ENCODE measurements around the gene KRT222. TPM values are rescaled to one million over a fixed set of nuclear protein-coding genes. Genes with fewer than 3 reads are reported as not detected.
A peak's percentile ranks its signal among the peaks of the same experiment; 100 is the strongest.

KRT222 gene
- total and polyA plus RNA-seq, 2 donors = 0.65 to 1.1 TPM

- H3K4me3 ChIP-seq (ENCODE audit: low read depth, low read length) = no peak overlapping the region
- H3K4me1 ChIP-seq (ENCODE audit: insufficient read depth) = no peaks in the 10 kb centered on the region
- no peak overlapping the region for H3K27ac ChIP-seq (ENCODE audit: low read depth)
- H3K36me3 ChIP-seq (ENCODE audit: insufficient read depth) = no peaks in the 10 kb centered on the region
- DNase-seq (ENCODE audit: extremely low spot score) = no peak
These were observed 16.0 kb upstream of the KRT222 start for GRCh38 chr17:40680998-40681397.

DNA sequence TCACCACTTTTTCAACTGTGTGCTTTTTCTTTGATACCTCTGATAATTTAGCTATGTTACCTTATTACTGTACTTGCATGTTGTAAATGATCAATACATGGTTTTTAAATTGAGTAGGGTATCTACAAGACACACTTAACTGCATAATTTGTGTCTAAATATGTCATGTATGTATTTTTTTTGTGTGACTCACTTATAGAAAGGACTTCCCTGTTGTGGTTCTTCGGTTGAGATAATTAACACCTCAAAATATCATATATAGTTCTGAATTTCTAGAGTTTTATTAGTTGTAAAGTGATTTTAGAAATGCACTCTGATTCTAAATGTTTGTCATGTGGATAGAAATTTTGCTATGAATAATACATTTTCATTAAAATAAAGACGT lies 14.5 kb upstream of the KRT222 start:
- Histone ChIP-seq H3K4me1 (ENCODE audit: insufficient read depth) (no peaks in the 10 kb centered on the region), H3K4me3 (ENCODE audit: low read depth, low read length) (no peak overlapping the region), H3K27ac (ENCODE audit: low read depth) (no peak overlapping the region), H3K36me3 (ENCODE audit: insufficient read depth) (no peaks in the 10 kb centered on the region)
- DNase-seq (ENCODE audit: extremely low spot score) = no peak
- WGBS = 82% methylated on average over 2 of the region's 2 CpGs

- Histone ChIP-seq H3K27ac (ENCODE audit: low read depth) (no peak overlapping the region), H3K4me3 (ENCODE audit: low read depth, low read length) (no peak overlapping the region), H3K4me1 (ENCODE audit: insufficient read depth) (no peaks in the 10 kb centered on the region), H3K36me3 (ENCODE audit: insufficient read depth) (no peaks in the 10 kb centered on the region)
- WGBS = 54% methylated on average over 4 of the region's 4 CpGs
- DNase-seq (ENCODE audit: extremely low spot score) = no peak
These were observed 14.0 kb upstream of the KRT222 start for GRCh38 chr17:40678902-40679522.

GRCh38 chr17:40675905-40676304 lies 10.9 kb upstream of the KRT222 start:
- Histone ChIP-seq H3K4me3 (ENCODE audit: low read depth, low read length) (no peak overlapping the region), H3K36me3 (ENCODE audit: insufficient read depth) (no peaks in the 10 kb centered on the region), H3K4me1 (ENCODE audit: insufficient read depth) (no peaks in the 10 kb centered on the region), H3K27ac (ENCODE audit: low read depth) (no peak overlapping the region)
- DNase-seq (ENCODE audit: extremely low spot score) = no peak
- 88% methylated on average over 4 of the region's 4 CpGs for WGBS

GRCh38 chr17:40672654-40673053 lies 7.7 kb upstream of the KRT222 start:
- Histone ChIP-seq H3K4me1 (ENCODE audit: insufficient read depth) (no peaks in the 10 kb centered on the region), H3K36me3 (ENCODE audit: insufficient read depth) (no peaks in the 10 kb centered on the region), H3K4me3 (ENCODE audit: low read depth, low read length) (no peak overlapping the region), H3K27ac (ENCODE audit: low read depth) (no peak overlapping the region)
- WGBS = 84% methylated on average over 2 of the region's 2 CpGs
- DNase-seq (ENCODE audit: extremely low spot score) = no peak

GRCh38 chr17:40671282-40671681 lies 6.3 kb upstream of the KRT222 start:
- H3K4me3 ChIP-seq (ENCODE audit: low read depth, low read length) = no peak overlapping the region
- no peak for DNase-seq (ENCODE audit: extremely low spot score)
- 51% methylated on average over 4 of the region's 4 CpGs for WGBS
- H3K36me3 ChIP-seq (ENCODE audit: insufficient read depth) = no peaks in the 10 kb centered on the region
- H3K4me1 ChIP-seq (ENCODE audit: insufficient read depth) = no peaks in the 10 kb centered on the region
- no peak overlapping the region for H3K27ac ChIP-seq (ENCODE audit: low read depth)

- Histone ChIP-seq H3K4me1 (ENCODE audit: insufficient read depth) (no peaks in the 10 kb centered on the region), H3K36me3 (ENCODE audit: insufficient read depth) (no peaks in the 10 kb centered on the region), H3K27ac (ENCODE audit: low read depth) (no peak overlapping the region), H3K4me3 (ENCODE audit: low read depth, low read length) (no peak overlapping the region)
- DNase-seq (ENCODE audit: extremely low spot score) = no peak
These were observed 1.4 kb upstream of the KRT222 start for GRCh38 chr17:40666331-40666730.

GRCh38 chr17:40663252-40663651 lies 1.7 kb downstream of the KRT222 start:
- DNase-seq (ENCODE audit: extremely low spot score) = no peak
- Histone ChIP-seq H3K4me3 (ENCODE audit: low read depth, low read length) (no peak overlapping the region), H3K36me3 (ENCODE audit: insufficient read depth) (no peaks in the 10 kb centered on the region), H3K4me1 (ENCODE audit: insufficient read depth) (no peaks in the 10 kb centered on the region), H3K27ac (ENCODE audit: low read depth) (no peak overlapping the region)
- WGBS = 81% methylated on average over 3 of the region's 3 CpGs

DNA sequence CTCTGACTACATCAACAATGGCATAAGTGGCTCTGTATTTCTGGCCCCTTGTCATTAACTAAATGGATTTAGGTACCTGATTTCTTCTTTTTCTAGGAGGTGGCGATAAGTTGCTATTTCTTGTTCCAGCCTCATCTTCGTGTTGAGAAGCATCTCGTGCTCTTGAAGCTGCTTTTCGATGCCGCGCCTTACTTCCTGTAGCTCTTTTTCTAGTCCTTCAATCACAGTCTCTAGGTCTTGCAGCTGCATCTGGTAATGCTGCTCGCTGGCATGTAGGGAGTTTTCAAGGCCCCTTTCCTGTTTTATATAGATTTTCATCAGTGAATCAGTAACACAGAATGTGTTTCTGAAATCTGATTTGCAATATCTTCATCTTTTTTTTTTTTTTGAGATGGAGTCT lies 5.1 kb downstream of the KRT222 start:
- no peak overlapping the region for H3K27ac ChIP-seq (ENCODE audit: low read depth)
- H3K4me1 ChIP-seq (ENCODE audit: insufficient read depth) = no peaks in the 10 kb centered on the region
- no peaks in the 10 kb centered on the region for H3K36me3 ChIP-seq (ENCODE audit: insufficient read depth)
- WGBS = 78% methylated on average over 7 of the region's 7 CpGs
- no peak for DNase-seq (ENCODE audit: extremely low spot score)
- H3K4me3 ChIP-seq (ENCODE audit: low read depth, low read length) = no peak overlapping the region

GRCh38 chr17:40658396-40658795 lies 6.6 kb downstream of the KRT222 start:
- no peak for DNase-seq (ENCODE audit: extremely low spot score)
- H3K27ac ChIP-seq (ENCODE audit: low read depth) = no peak overlapping the region
- no peak overlapping the region for H3K4me3 ChIP-seq (ENCODE audit: low read depth, low read length)
- no peaks in the 10 kb centered on the region for H3K4me1 ChIP-seq (ENCODE audit: insufficient read depth)
- H3K36me3 ChIP-seq (ENCODE audit: insufficient read depth) = no peaks in the 10 kb centered on the region

- WGBS = 62% methylated on average over 5 of the region's 5 CpGs
- H3K4me3 ChIP-seq (ENCODE audit: low read depth, low read length) = no peak overlapping the region
- H3K36me3 ChIP-seq (ENCODE audit: insufficient read depth) = no peaks in the 10 kb centered on the region
- no peak for DNase-seq (ENCODE audit: extremely low spot score)
- H3K4me1 ChIP-seq (ENCODE audit: insufficient read depth) = no peaks in the 10 kb centered on the region
- no peak overlapping the region for H3K27ac ChIP-seq (ENCODE audit: low read depth)
These were observed 13.0 kb downstream of the KRT222 start for GRCh38 chr17:40651939-40652338.

DNA sequence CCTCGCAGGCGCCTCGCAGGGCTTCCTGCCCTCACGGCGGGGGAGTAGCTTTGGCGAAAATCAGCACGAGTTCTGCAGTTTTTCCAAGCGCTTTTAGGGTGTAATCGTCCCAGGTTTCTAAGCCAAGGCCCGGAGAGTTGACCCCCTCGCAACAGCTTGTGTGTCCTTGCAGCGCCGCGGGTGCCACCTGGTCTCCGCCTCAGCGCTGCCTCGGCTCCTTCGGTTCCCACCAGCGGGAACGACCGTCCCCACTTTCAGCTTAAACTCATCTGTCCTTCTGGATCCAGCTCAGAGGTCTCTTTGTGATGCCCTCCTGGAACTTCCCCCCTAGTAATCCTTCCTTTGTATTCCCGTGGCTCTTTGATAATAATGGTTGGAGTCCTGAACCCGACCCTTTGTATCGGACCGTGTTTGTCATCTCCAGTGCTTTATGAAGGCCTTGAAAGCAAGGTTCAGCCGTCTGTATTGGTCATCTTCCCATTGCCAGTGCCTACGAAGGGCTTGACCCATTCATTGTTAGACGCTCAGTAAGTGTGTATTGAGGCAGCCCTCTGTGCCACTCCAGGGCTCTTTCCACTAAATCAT lies 16.5 kb downstream of the KRT222 start:
- Histone ChIP-seq H3K27ac (ENCODE audit: low read depth) (peak overlapping the region; percentile 98), H3K36me3 (ENCODE audit: insufficient read depth) (no peaks in the 10 kb centered on the region), H3K4me1 (ENCODE audit: insufficient read depth) (peaks cover 1% of the 10 kb centered on the region), H3K4me3 (ENCODE audit: low read depth, low read length) (peak overlapping the region; percentile 87)
- WGBS = 3% methylated on average over 28 of the region's 28 CpGs
- DNase-seq (ENCODE audit: extremely low spot score) = no peak

GRCh38 chr17:40647624-40648383 lies 17.2 kb downstream of the KRT222 start, which contains the start of gene SMARCE1:
Gene SMARCE1 (minus strand): TSS chr17:40647818. CDS start chr17:40645802, 2,016 bp downstream.
- Histone ChIP-seq H3K4me3 (ENCODE audit: low read depth, low read length) (peak within 1 kb of the TSS; percentile 87), H3K4me1 (ENCODE audit: insufficient read depth) (peaks cover 1% of the 10 kb centered on the region), H3K27ac (ENCODE audit: low read depth) (peak within 1 kb of the TSS; percentile 98), H3K36me3 (ENCODE audit: insufficient read depth) (no peaks in the 10 kb centered on the region)
- DNase-seq (ENCODE audit: extremely low spot score) = peak; percentile 59
- WGBS = under 1% methylated on average over 64 of the region's 64 CpGs
